H1 (cell line): ENCODE measurements around the gene PPIF. TPM values are rescaled to one million over a fixed set of nuclear protein-coding genes. Genes with fewer than 3 reads are reported as not detected.

Experiments
- CTCF ChIA-PET: fragments of 300-600 bp; sonication (Branson Sonifier 250); formaldehyde crosslinking; loops from one replicate; lab custom pipeline; 2021; ENCODE audit not compliant: partially characterized antibody; lab: Charles Lee
- POLR2A ChIA-PET: fragments of 300-600 bp; sonication (Branson Sonifier 250); formaldehyde crosslinking; loops from one replicate; lab custom pipeline; 2021; ENCODE audit warnings: inconsistent platforms; ENCODE audit not compliant: partially characterized antibody; lab: Charles Lee
- DNase-seq, 2 experiments: peaks; one replicate each; pipeline versions ENCODE4 v3.0.0 to v3.0.0-alpha.2; 2010 to 2022; ENCODE audit warnings: low spot score in 2 of 2, low read depth in 1 of 2, mixed read lengths in 1 of 2
- FAIRE-seq: peaks from 2 replicates; lab custom pipeline; 2011; peaks lifted over from hg19 to GRCh38; lab: Jason Lieb, UNC
- H2AFZ ChIP-seq: 2 replicates; pipeline ENCODE4 v1.8.1; 2012; ENCODE audit warnings: low read length, inconsistent platforms
- H2AK5ac ChIP-seq: 2 replicates; pipeline ENCODE4 v1.6.1; 2013; ENCODE audit warnings: low read depth, low read length
- H2BK120ac ChIP-seq: replicated peaks from 2 replicates; pipeline ENCODE3; 2013; ENCODE audit warnings: low read depth, low read length, inconsistent platforms
- H2BK12ac ChIP-seq: 2 replicates; pipeline ENCODE4 v1.6.1; 2013; ENCODE audit warnings: low read depth, low read length
- H2BK15ac ChIP-seq: 2 replicates; pipeline ENCODE4 v1.6.1; 2013; ENCODE audit warnings: low read length
- H2BK20ac ChIP-seq: 2 replicates; pipeline ENCODE4 v1.6.1; 2013; ENCODE audit warnings: low read length
- H2BK5ac ChIP-seq: 2 replicates; pipeline ENCODE4 v1.6.1; 2013; ENCODE audit warnings: low read depth, low read length
- H3K14ac ChIP-seq: 2 replicates; pipeline ENCODE4 v1.6.1; 2013; ENCODE audit warnings: inconsistent platforms; ENCODE audit not compliant: insufficient read length
- H3K18ac ChIP-seq: 2 replicates; pipeline ENCODE4 v1.6.1; 2013; ENCODE audit warnings: low read length; ENCODE audit errors: extremely low read depth
- H3K23ac ChIP-seq: 2 replicates; pipeline ENCODE4 v1.6.1; 2013; ENCODE audit warnings: inconsistent platforms; ENCODE audit not compliant: insufficient read length
- H3K23me2 ChIP-seq: 2 replicates; pipeline ENCODE4 v1.6.1; 2013; ENCODE audit warnings: low read depth, low read length
- H3K27ac ChIP-seq: 2 replicates; pipeline ENCODE4 v1.6.1; 2011; ENCODE audit warnings: low read depth, low read length, inconsistent platforms
- H3K27me3 ChIP-seq, 4 experiments: replicated peaks in 1 of 4; 1 replicate in 1 of 4; 2 replicates in 3 of 4; pipeline versions ENCODE4 v1.6.1 to v1.8.1; 2011 to 2013; ENCODE audit warnings: low read length in 3 of 4, mild to moderate bottlenecking in 3 of 4, inconsistent platforms in 2 of 4, mixed read lengths in 2 of 4, moderate library complexity in 1 of 4; ENCODE audit not compliant: control insufficient read depth in 3 of 4, insufficient read depth in 3 of 4; ENCODE audit errors: extremely low read depth in 1 of 4
- H3K36me3 ChIP-seq, 4 experiments: 2 replicates each; pipeline versions ENCODE4 v1.6.1 to v1.8.1; 2011 to 2013; ENCODE audit warnings: mild to moderate bottlenecking in 4 of 4, low read length in 3 of 4, moderate library complexity in 2 of 4, control low read depth in 1 of 4, inconsistent platforms in 1 of 4; ENCODE audit not compliant: insufficient read depth in 4 of 4, control insufficient read depth in 2 of 4
- H3K4ac ChIP-seq: replicated peaks from 2 replicates; pipeline ENCODE3; 2013; ENCODE audit warnings: low read length, low read depth, mixed read lengths, inconsistent platforms; ENCODE audit not compliant: insufficient read length
- H3K4me1 ChIP-seq, 4 experiments: replicated peaks in 1 of 4; 1 replicate in 1 of 4; 2 replicates in 3 of 4; pipeline versions ENCODE4 v1.6.1 to v1.8.1; 2011 to 2013; ENCODE audit warnings: low read length in 3 of 4, inconsistent platforms in 2 of 4, mixed read lengths in 1 of 4; ENCODE audit not compliant: insufficient read depth in 4 of 4, control insufficient read depth in 3 of 4
- H3K4me2 ChIP-seq, 2 experiments: 2 replicates each; pipeline versions ENCODE4 v1.6.1 to v1.8.1; 2011 to 2013; ENCODE audit warnings: low read depth in 2 of 2, low read length in 2 of 2, control low read depth in 1 of 2, inconsistent platforms in 1 of 2, mild to moderate bottlenecking in 1 of 2; ENCODE audit not compliant: insufficient read depth in 1 of 2
- H3K4me3 ChIP-seq, 4 experiments: fragments of 200-600, 300-600 bp in 1 of 4; sonication (generic), shearing (Covaris generic), sonication (Bioruptor Twin) in 1 of 4; 2 replicates each; pipeline versions ENCODE4 v1.5.1 to v1.8.1; 2011 to 2016; ENCODE audit warnings: low read length in 4 of 4, low read depth in 3 of 4, control low read depth in 2 of 4, inconsistent platforms in 2 of 4, mild to moderate bottlenecking in 2 of 4, mixed read lengths in 1 of 4, moderate library complexity in 1 of 4; ENCODE audit not compliant: insufficient read depth in 2 of 4; ENCODE audit errors: extremely low read depth in 1 of 4
- H3K56ac ChIP-seq: replicated peaks from 2 replicates; pipeline ENCODE3; 2013; ENCODE audit warnings: low read depth, mild to moderate bottlenecking, mixed read lengths, low read length, inconsistent platforms; ENCODE audit not compliant: insufficient read length
- H3K79me1 ChIP-seq: 2 replicates; pipeline ENCODE4 v1.6.1; 2013; ENCODE audit warnings: low read depth, low read length, control low read depth
- H3K79me2 ChIP-seq, 2 experiments: 2 replicates each; pipeline versions ENCODE4 v1.6.1 to v1.8.1; 2012 to 2013; ENCODE audit warnings: low read length in 2 of 2, mild to moderate bottlenecking in 2 of 2, inconsistent platforms in 1 of 2; ENCODE audit not compliant: insufficient read depth in 2 of 2, control insufficient read depth in 1 of 2
- H3K9ac ChIP-seq, 4 experiments: replicated peaks in 1 of 4; 1 replicate in 1 of 4; 2 replicates in 3 of 4; pipeline versions ENCODE4 v1.6.1 to v1.8.1; 2011 to 2013; ENCODE audit warnings: low read depth in 3 of 4, low read length in 3 of 4, control low read depth in 2 of 4, mild to moderate bottlenecking in 2 of 4, moderate library complexity in 2 of 4, inconsistent platforms in 1 of 4; ENCODE audit errors: extremely low read depth in 1 of 4
- H3K9me3 ChIP-seq, 2 experiments: 2 replicates each; pipeline versions ENCODE4 v1.6.1 to v1.8.1; 2012 to 2013; ENCODE audit warnings: mild to moderate bottlenecking in 2 of 2, moderate library complexity in 2 of 2, control low read depth in 1 of 2, inconsistent platforms in 1 of 2, low read depth in 1 of 2, low read length in 1 of 2, mixed read lengths in 1 of 2; ENCODE audit not compliant: insufficient read depth in 2 of 2
- H4K20me1 ChIP-seq, 2 experiments: replicated peaks in 1 of 2; 2 replicates each; pipeline versions ENCODE3 to v1.8.1; 2011 to 2013; ENCODE audit warnings: inconsistent platforms in 2 of 2, low read length in 2 of 2, mild to moderate bottlenecking in 1 of 2; ENCODE audit not compliant: insufficient read depth in 2 of 2, control insufficient read depth in 1 of 2
- H4K5ac ChIP-seq: 2 replicates; pipeline ENCODE4 v1.6.1; 2013; ENCODE audit warnings: low read length, low read depth, mixed read lengths, inconsistent platforms; ENCODE audit not compliant: insufficient read length
- H4K8ac ChIP-seq: 2 replicates; pipeline ENCODE4 v1.8.0; 2013; ENCODE audit warnings: mild to moderate bottlenecking, moderate library complexity, low read length, inconsistent platforms; ENCODE audit not compliant: insufficient read depth; ENCODE audit errors: extremely low read depth
- H4K91ac ChIP-seq: replicated peaks from 2 replicates; pipeline ENCODE3; 2013; ENCODE audit warnings: low read length, mixed read lengths, inconsistent platforms; ENCODE audit not compliant: insufficient read length
- CHD1 ChIP-seq: IDR thresholded peaks from 2 replicates; pipeline ENCODE4 v1.6.1; 2012; ENCODE audit warnings: low read depth, low read length, improper control_type of control experiment
- HDAC2 ChIP-seq, 2 experiments: fragments of 300-600 bp in 1 of 2; sonication (generic) in 1 of 2; IDR thresholded peaks; 2 replicates each; pipeline ENCODE4 v1.6.1; 2011 to 2012; ENCODE audit warnings: low read depth in 2 of 2, low read length in 2 of 2, mild to moderate bottlenecking in 2 of 2, moderate library complexity in 2 of 2, borderline replicate concordance in 1 of 2, inconsistent platforms in 1 of 2
- POU5F1 ChIP-seq: IDR thresholded peaks from 2 replicates; pipeline ENCODE4 v1.6.1; 2011; ENCODE audit warnings: low read depth, mild to moderate bottlenecking, low read length, moderate library complexity
- TCF12 ChIP-seq: IDR thresholded peaks from 2 replicates; pipeline ENCODE4 v1.6.1; 2011; ENCODE audit warnings: low read depth, mild to moderate bottlenecking, low read length
- WGBS, 2 experiments: shearing (Covaris generic) in 1 of 2; methylation state at CpG; one replicate each; pipeline versions ENCODE4 v1.1.6 to v1.1.7; 2013 to 2015; ENCODE audit warnings: low lambda C conversion rate in 2 of 2, mixed read lengths in 2 of 2, inconsistent platforms in 1 of 2, low coverage in 1 of 2, missing lambda C conversion rate in 1 of 2; ENCODE audit not compliant: insufficient replicate concordance in 2 of 2, insufficient coverage in 1 of 2, insufficient read length in 1 of 2; ENCODE audit errors: extremely low coverage in 1 of 2, missing lambda C conversion rate in 1 of 2; 5-methylcytosine and 5-hydroxymethylcytosine counted together
- polyA plus RNA-seq, 7 experiments: library from polyadenylated mRNA; depleted of rRNA in 3 of 7; stranded (reverse) in 5 of 7; unstranded in 2 of 7; fragments of >200 nt in 5 of 7; fragments of 200-250 nt in 2 of 7; gene quantifications; 1 replicate in 5 of 7; 2 replicates in 1 of 7; 4 replicates in 1 of 7; pipeline versions ENCODE4 v1.2.1 to v1.2.3, GENCODE V29; 2011 to 2013; ENCODE audit warnings: missing spikeins in 2 of 7, mixed read lengths in 2 of 7
- total RNA-seq: library from RNA; stranded (reverse); fragmentation: NEBNext Ultra II Directional; extraction: Animal tissue kit (Norgen Biotek cat#: 25700); gene quantifications from 2 replicates; pipeline ENCODE4 v1.2.1, GENCODE V29; 2021

Gene PPIF
- total and polyA plus RNA-seq, 2 of the 8 experiments (the other 6 are each of a cell fraction or from before 2014, with no cell fraction given) = 70.2 to 77.6 TPM

DNA sequence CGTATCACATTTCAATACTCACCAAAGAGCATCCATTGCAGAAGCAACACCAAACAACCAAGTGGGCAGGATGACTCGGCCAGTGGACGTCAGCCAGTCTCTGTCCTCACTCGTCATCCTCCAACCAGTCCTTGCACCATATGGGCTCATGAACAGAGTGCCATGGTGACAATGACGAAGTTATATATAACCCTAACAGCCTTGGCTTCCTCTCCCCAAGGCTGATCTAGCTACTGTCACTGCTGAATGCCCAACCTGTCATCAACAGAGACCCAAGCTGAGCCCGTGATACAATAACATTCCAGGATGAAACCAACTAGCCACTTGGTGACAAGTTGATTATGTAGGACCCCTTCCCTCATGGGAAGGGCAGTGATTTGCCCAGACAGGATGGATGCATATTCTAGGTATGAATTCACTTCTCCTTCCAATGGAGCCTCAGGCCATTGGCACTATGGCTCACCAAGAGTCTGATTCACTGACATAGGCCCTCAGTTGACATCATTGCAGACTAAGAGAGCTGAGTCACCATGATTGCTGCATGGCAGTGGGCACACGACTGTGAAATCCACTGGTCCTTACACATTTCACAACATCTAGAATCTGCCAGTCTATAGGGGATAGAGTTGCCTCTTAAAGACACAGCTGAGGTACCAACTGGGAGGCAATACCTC is 26.3 kb upstream of the PPIF start:
- no peak overlapping the region for H2BK20ac ChIP-seq
- no peak overlapping the region for H2BK15ac ChIP-seq
- no peak for FAIRE-seq
- no peak overlapping the region for H3K18ac ChIP-seq
- no peak overlapping the region for H3K56ac ChIP-seq
- H3K79me2 ChIP-seq = no peaks in the 10 kb centered on the region; a peak in 1 of 4 replicates
- no peak overlapping the region for H2BK120ac ChIP-seq
- H3K14ac ChIP-seq = no peak overlapping the region
- H3K9ac ChIP-seq = no peak overlapping the region
- no peaks in the 10 kb centered on the region for H3K9me3 ChIP-seq
- H3K4ac ChIP-seq = no peak overlapping the region
- H3K79me1 ChIP-seq = no peaks in the 10 kb centered on the region
- DNase-seq = no peak
- no peaks in the 10 kb centered on the region for H4K20me1 ChIP-seq
- H2AK5ac ChIP-seq = peak overlapping the region; percentile 65; the same call in 1 of the 2 replicates
- no peak overlapping the region for H3K4me3 ChIP-seq
- peaks cover 4% of the 10 kb centered on the region; the same call in 1 of the 2 replicates for H3K23me2 ChIP-seq
- POLR2A ChIA-PET = interaction anchor here (1.4 kb wide), 1 partner anchor 9 kb away, joined by 3 read pairs; no protein-coding TSS in a partner anchor
- H4K5ac ChIP-seq = no peak overlapping the region
- CTCF ChIA-PET = no interaction called here
- H3K23ac ChIP-seq = no peak overlapping the region
- no peak overlapping the region for H2AFZ ChIP-seq
- no peak overlapping the region for H2BK5ac ChIP-seq
- peaks cover 4 to 23% (median 17%) of the 10 kb centered on the region in 4 experiments for H3K4me1 ChIP-seq
- H3K27me3 ChIP-seq = no peaks in the 10 kb centered on the region
- H3K36me3 ChIP-seq = no peaks in the 10 kb centered on the region
- TF ChIP-seq POU5F1 (no peak), TCF12 (no peak), CHD1 (no peak), HDAC2 (IDR thresholded peaks at IDR 0.05; ENCODE audit: borderline replicate concordance in 1 of 2, low read depth in 2 of 2, low read length in 2 of 2) (no peak)
- no peak overlapping the region for H3K27ac ChIP-seq
- no peak overlapping the region for H3K4me2 ChIP-seq
- 82% methylated on average over 7 of the region's 7 CpGs; no CpG with 5 or more reads in 1 of the 2 experiments for WGBS, 2 experiments
- no peak overlapping the region for H4K8ac ChIP-seq
- H2BK12ac ChIP-seq = 0 out of 2 replicates have a peak overlapping the region, but pooled peaks have one; percentile 27
- no peak overlapping the region for H4K91ac ChIP-seq
